GM19025 (cell line): ENCODE results near the gene KCNJ6.

Source experiments
- ATAC-seq: cut with Tn5 transposase; IDR thresholded peaks from one replicate; pipeline ENCODE4 v1.9.1; 2021; ENCODE audit warnings: mild to moderate bottlenecking, low read depth, moderate library complexity; ENCODE audit not compliant: unreplicated experiment

The KCNJ6 gene

GRCh38 chr21:37561941-37562919 is 354.0 kb downstream of the KCNJ6 start:
- ATAC-seq = no peak

- no peak for ATAC-seq
Measured at GRCh38 chr21:37561506-37561905, 354.8 kb downstream of the KCNJ6 start.

- ATAC-seq = no peak
Measured at GRCh38 chr21:37560385-37560784, 355.9 kb downstream of the KCNJ6 start.

GRCh38 chr21:37558676-37559211 is 357.5 kb downstream of the KCNJ6 start:
- ATAC-seq = no peak
